ENCODE results near the gene LRMDA. TPM values are rescaled to one million over a fixed set of nuclear protein-coding genes. Genes with fewer than 3 reads are reported as not detected.
A peak's percentile ranks its signal among the peaks of the same experiment; 100 is the strongest.

LRMDA gene
- total RNA-seq, 4 donors from 2014 or later: 7.3 to 20.1 (median 8.4) TPM

DNA sequence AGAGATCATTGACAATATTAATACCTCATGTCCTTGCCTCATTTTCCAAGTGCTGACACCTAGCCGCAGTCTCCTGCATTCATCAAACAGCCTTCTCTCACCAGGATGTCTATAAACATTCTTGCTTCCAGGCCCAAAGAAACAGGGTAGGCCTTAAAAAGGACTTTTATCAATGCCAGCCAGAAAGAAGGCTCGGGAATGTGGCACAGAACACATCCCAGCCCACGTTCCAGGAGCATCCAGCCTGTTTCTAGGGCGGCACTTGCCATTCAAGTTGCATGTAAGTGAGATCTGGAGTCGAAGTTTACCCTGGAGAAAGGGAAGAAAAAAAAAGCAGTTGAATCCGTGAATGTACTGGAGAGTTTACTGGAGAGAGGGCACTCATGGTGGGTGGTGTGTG lies 1123.1 kb downstream of the LRMDA start:
- H3K4me3 ChIP-seq: no peak overlapping the region
- no peaks in the 10 kb centered on the region for H3K9me3 ChIP-seq
- TF ChIP-seq, protein P1, sequence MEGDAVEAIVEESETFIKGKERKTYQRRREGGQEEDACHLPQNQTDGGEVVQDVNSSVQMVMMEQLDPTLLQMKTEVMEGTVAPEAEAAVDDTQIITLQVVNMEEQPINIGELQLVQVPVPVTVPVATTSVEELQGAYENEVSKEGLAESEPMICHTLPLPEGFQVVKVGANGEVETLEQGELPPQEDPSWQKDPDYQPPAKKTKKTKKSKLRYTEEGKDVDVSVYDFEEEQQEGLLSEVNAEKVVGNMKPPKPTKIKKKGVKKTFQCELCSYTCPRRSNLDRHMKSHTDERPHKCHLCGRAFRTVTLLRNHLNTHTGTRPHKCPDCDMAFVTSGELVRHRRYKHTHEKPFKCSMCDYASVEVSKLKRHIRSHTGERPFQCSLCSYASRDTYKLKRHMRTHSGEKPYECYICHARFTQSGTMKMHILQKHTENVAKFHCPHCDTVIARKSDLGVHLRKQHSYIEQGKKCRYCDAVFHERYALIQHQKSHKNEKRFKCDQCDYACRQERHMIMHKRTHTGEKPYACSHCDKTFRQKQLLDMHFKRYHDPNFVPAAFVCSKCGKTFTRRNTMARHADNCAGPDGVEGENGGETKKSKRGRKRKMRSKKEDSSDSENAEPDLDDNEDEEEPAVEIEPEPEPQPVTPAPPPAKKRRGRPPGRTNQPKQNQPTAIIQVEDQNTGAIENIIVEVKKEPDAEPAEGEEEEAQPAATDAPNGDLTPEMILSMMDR (IDR thresholded peaks at IDR 0.05): no peak
- TF ChIP-seq EP300 (IDR thresholded peaks at IDR 0.05): no peak
- H3K4me1 ChIP-seq: peaks cover 2 to 25% (median 11%) of the 10 kb centered on the region in 3 donors
- ATAC-seq: no peak
- H3K36me3 ChIP-seq: no peaks in the 10 kb centered on the region
- 67 to 87% methylated on average over 6 of the region's 6 CpGs for WGBS, 2 donors (ENCODE audit: low coverage in 1 of 2)
- no peak overlapping the region for H3K27ac ChIP-seq
- H3K27me3 ChIP-seq: no peaks in the 10 kb centered on the region

DNA sequence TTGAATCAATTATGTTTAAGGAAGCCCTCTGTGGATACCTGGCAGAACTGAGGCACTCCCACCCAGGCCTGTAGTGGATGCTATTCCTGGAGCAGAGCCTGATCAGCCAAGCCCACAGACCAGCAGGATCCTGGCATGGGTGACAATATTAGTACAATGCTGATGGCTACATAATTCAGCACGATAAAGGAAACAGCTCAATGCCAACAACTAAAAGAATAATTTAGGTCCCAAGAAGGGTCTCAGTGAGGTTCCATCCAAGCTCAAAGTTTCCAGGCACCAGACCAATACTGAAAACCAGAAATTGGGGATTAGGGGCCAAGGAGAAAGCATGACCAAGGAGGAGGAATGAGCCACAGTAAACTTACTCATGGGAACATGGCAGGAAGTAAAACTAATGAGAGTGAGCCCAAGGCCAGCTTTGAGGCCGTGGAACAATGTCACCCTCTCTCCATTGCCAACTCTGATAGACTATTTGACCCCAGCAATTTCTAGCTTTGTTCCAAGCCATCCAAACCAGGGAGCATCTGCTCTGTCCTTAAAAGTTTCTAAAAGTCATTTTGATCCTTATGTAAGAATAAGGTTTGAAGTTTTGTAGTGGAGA lies 1123.7 kb downstream of the LRMDA start:
- H3K4me3 ChIP-seq: no peak overlapping the region
- no peaks in the 10 kb centered on the region for H3K36me3 ChIP-seq
- no peak for ATAC-seq
- 52 to 53% methylated on average over 2 of the region's 2 CpGs for WGBS, 2 donors (ENCODE audit: low coverage in 1 of 2)
- no peaks in the 10 kb centered on the region for H3K9me3 ChIP-seq
- peaks cover 2 to 32% (median 15%) of the 10 kb centered on the region in 3 donors for H3K4me1 ChIP-seq
- H3K27me3 ChIP-seq: no peaks in the 10 kb centered on the region
- H3K27ac ChIP-seq: no peak overlapping the region
- TF ChIP-seq POLR2AphosphoS5 (IDR thresholded peaks at IDR 0.05) (no peak), EP300 (IDR thresholded peaks at IDR 0.05) (no peak), POLR2A (IDR thresholded peaks at IDR 0.05) (no peak)
- TF ChIP-seq, protein P1 (IDR thresholded peaks at IDR 0.05): no peak

DNA sequence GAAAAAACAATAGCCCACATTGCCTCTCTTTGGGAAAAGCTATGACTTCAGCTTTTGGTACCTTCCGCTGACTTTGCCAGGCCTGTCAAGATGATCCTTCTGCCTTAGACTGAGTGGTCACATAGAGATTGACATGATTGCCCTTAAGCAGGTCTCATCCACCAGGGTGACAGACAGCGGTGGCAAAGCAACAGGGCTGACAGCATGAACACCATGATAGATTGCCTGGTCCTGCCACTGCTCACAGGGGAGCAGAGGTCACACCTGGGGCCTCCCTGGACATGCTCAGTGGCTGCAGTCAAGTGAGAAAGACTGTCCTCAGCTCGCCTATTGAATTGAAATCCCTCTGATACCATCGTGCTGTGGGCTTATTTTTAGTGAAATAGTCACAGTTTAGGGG lies 1125.9 kb downstream of the LRMDA start:
- Histone ChIP-seq H3K27ac (no peak overlapping the region), H3K27me3 (no peaks in the 10 kb centered on the region), H3K36me3 (no peaks in the 10 kb centered on the region), H3K4me1 (peaks cover 0 to 31% (median 15%) of the 10 kb centered on the region in 3 donors), H3K9me3 (no peaks in the 10 kb centered on the region), H3K4me3 (no peak overlapping the region)
- no peak for ATAC-seq
- TF ChIP-seq POLR2AphosphoS5 (IDR thresholded peaks at IDR 0.05): no peak
- TF ChIP-seq, protein P1 (IDR thresholded peaks at IDR 0.05): no peak
- TF ChIP-seq POLR2A (IDR thresholded peaks at IDR 0.05): no peak
- no peak for TF ChIP-seq EP300 (IDR thresholded peaks at IDR 0.05)
- WGBS, 2 donors (ENCODE audit: low coverage in 1 of 2): 93 to 100% methylated on average over 2 to 4 of the region's 4 CpGs

DNA sequence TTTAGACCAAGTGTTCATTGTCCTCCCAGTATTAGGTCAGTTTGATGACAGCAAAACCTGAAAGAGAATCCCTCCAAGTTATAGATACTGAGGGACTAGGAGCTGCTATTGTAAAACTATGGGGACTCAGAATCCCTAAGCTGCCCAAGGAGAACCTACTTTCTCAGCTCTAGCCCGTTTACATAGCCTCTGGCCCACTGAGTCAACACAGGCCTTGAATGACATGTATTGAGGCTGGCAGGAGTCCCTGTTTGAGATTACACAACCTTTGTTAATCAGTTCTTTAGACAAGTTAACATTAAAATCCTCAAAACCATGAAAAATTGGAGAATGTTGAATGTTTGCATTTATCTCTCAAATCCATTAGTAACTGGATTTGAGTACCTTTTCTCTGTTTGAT lies 1127.2 kb downstream of the LRMDA start:
- H3K9me3 ChIP-seq: no peaks in the 10 kb centered on the region
- peak; percentile 57 for ATAC-seq
- peak overlapping the region in 3 of 4 donors; percentile 64 to 72 (median 68) for H3K27ac ChIP-seq
- 80% methylated on average over 1 of the region's 1 CpG; no CpG with 5 or more reads in 1 of the 2 donors for WGBS, 2 donors (ENCODE audit: low coverage in 1 of 2)
- H3K27me3 ChIP-seq: no peaks in the 10 kb centered on the region
- H3K36me3 ChIP-seq: no peaks in the 10 kb centered on the region
- no peak overlapping the region for H3K4me3 ChIP-seq
- TF ChIP-seq EP300 (IDR thresholded peaks at IDR 0.05): no peak
- peaks cover 0 to 28% (median 15%) of the 10 kb centered on the region in 3 donors for H3K4me1 ChIP-seq

DNA sequence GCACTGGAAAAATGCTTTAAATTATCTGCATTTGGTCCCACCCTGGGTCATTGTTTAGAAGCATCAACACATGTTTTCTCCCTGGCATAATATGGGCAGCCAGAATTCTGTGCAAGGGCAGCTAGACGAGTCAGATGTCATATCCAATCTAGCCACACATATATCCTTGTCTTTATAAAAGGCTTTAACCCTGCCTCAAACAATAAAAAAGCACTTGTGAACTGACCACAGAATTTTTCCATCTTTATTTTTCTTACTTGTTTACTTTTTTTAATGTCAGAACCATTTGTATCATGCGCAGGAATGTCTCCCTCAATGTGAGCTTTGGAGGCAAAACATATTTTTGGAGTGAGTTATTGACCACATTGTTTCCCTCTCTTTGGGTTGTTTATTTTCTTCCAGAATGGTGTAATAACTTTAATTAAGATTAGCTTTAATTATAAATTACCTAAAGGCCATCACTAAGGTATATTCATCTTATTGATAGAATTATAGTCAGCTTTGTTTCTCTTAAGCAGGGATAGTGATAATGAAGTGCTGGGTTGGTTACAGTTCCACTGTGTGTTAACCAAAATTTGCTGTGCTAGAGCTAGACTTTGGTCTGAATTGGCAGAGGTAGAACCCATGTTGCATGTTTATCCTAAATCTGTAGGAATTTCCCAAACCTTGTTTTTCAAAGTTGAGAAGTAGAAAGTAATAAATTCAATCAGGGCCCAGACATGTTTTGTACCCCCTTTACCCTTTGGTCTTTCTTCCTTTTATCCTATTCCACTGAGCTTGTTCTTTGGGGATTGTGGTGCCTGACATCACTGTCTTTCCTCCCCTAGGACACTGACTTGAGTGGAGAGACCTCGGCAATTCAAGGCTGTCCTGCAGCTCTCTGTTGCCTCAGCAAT lies 1127.8 kb downstream of the LRMDA start:
- Histone ChIP-seq H3K9me3 (no peaks in the 10 kb centered on the region), H3K27me3 (no peaks in the 10 kb centered on the region), H3K27ac (peak overlapping the region in 3 of 4 donors; percentile 64 to 72 (median 68)), H3K4me3 (no peak overlapping the region), H3K36me3 (no peaks in the 10 kb centered on the region), H3K4me1 (peaks cover 0 to 28% (median 15%) of the 10 kb centered on the region in 3 donors)
- 34 to 43% methylated on average over 3 of the region's 3 CpGs for WGBS, 2 donors (ENCODE audit: low coverage in 1 of 2)
- peak; percentile 39 for ATAC-seq
- TF ChIP-seq EP300 (IDR thresholded peaks at IDR 0.05) (no peak), POLR2A (IDR thresholded peaks at IDR 0.05) (no peak), POLR2AphosphoS5 (IDR thresholded peaks at IDR 0.05) (no peak)
- TF ChIP-seq, protein P1 (IDR thresholded peaks at IDR 0.05): no peak
